HUES64 (cell line): ENCODE results near the gene WNT7B.

Experiments
- H3K27ac ChIP-seq: 2 replicates; pipeline ENCODE4 v1.7.0; 2013; ENCODE audit warnings: low read depth, low read length, inconsistent platforms
- H3K27me3 ChIP-seq: 2 replicates; pipeline ENCODE4 v1.6.1; 2013; ENCODE audit warnings: mild to moderate bottlenecking, low read length; ENCODE audit not compliant: insufficient read depth
- H3K36me3 ChIP-seq: 2 replicates; pipeline ENCODE4 v1.6.1; 2013; ENCODE audit warnings: mild to moderate bottlenecking, low read length; ENCODE audit not compliant: insufficient read depth
- H3K4me1 ChIP-seq: 2 replicates; pipeline ENCODE4 v1.6.1; 2013; ENCODE audit warnings: mild to moderate bottlenecking, low read length, moderate library complexity; ENCODE audit not compliant: insufficient read depth
- H3K4me3 ChIP-seq: 2 replicates; pipeline ENCODE4 v1.5.1; 2013; ENCODE audit warnings: mild to moderate bottlenecking, low read length, moderate library complexity
- H3K9ac ChIP-seq: 2 replicates; pipeline ENCODE4 v1.6.1; 2013; ENCODE audit warnings: mild to moderate bottlenecking, low read depth, low read length
- H3K9me3 ChIP-seq: 2 replicates; pipeline ENCODE4 v1.6.1; 2013; ENCODE audit warnings: low read depth, low read length; ENCODE audit not compliant: insufficient read depth
- whole genome bisulfite sequencing: fragments of 150-250, 120-280 bp; methylation state at CpG from one replicate; pipeline ENCODE4 v1.1.7; 2013; ENCODE audit warnings: missing lambda C conversion rate; 5-methylcytosine and 5-hydroxymethylcytosine counted together

The WNT7B gene

GRCh38 chr22:45871721-45872120, 105.2 kb downstream of the WNT7B start:
- Histone ChIP-seq H3K4me1 (no peaks in the 10 kb centered on the region), H3K27ac (no peak overlapping the region), H3K4me3 (no peak overlapping the region), H3K9ac (no peak overlapping the region), H3K36me3 (no peaks in the 10 kb centered on the region), H3K9me3 (peaks cover 4% of the 10 kb centered on the region; the same call in 1 of the 2 replicates), H3K27me3 (peaks cover 35% of the 10 kb centered on the region)
- WGBS = 97% methylated on average over 5 of the region's 6 CpGs
